ENCODE measurements around the gene SLC26A3.

DNA sequence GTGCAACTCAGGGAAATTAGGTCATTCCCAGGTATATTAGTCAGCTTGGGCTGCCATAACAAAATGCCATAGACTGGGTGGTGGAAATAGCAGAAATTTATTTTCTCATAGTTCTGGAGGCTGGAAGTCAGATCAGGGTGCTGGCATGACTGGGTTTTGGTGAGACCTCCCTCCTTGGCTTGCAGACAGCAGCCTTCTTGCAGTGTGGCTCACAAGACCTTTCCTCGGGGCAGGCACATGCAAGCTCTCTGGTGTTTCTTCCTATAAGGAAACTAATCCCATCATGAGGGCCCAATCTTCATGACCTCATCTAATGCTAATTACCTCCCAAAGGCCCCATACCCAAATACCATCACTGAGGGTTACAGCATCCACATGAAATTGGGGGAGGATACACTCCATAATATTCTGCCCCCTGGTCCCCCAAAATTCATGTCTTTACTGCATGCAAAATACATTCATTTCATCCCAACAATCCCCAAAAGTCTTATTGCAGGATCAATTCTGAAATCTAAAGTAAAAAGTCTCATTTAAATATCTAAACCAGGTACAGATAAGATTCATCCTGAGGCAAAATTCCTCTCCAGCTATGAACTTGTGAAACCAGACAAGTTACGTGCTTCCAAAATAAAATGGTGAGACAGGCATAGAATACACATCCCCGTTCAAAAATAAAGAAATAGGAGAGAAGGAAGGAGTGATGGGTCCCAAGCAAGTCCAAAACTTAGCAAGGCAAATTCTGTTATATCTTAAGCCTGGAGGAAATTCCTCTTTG is 76.5 kb downstream of the SLC26A3 start:
- no peak for TF ChIP-seq POLR2A (IDR thresholded peaks at IDR 0.05)
- TF ChIP-seq, protein P1, sequence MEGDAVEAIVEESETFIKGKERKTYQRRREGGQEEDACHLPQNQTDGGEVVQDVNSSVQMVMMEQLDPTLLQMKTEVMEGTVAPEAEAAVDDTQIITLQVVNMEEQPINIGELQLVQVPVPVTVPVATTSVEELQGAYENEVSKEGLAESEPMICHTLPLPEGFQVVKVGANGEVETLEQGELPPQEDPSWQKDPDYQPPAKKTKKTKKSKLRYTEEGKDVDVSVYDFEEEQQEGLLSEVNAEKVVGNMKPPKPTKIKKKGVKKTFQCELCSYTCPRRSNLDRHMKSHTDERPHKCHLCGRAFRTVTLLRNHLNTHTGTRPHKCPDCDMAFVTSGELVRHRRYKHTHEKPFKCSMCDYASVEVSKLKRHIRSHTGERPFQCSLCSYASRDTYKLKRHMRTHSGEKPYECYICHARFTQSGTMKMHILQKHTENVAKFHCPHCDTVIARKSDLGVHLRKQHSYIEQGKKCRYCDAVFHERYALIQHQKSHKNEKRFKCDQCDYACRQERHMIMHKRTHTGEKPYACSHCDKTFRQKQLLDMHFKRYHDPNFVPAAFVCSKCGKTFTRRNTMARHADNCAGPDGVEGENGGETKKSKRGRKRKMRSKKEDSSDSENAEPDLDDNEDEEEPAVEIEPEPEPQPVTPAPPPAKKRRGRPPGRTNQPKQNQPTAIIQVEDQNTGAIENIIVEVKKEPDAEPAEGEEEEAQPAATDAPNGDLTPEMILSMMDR (IDR thresholded peaks at IDR 0.05): no peak
